H1 (cell line): ENCODE results near the gene SLC44A5. TPM values are rescaled to one million over a fixed set of nuclear protein-coding genes. Genes with fewer than 3 reads are reported as not detected.

Source experiments
- CTCF ChIA-PET: fragments of 300-600 bp; sonication (Branson Sonifier 250); formaldehyde crosslinking; loops from one replicate; lab custom pipeline; 2021; ENCODE audit not compliant: partially characterized antibody; lab: Charles Lee
- POLR2A ChIA-PET: fragments of 300-600 bp; sonication (Branson Sonifier 250); formaldehyde crosslinking; loops from one replicate; lab custom pipeline; 2021; ENCODE audit warnings: inconsistent platforms; ENCODE audit not compliant: partially characterized antibody; lab: Charles Lee
- DNase-seq, 2 experiments: peaks; one replicate each; pipeline versions ENCODE4 v3.0.0 to v3.0.0-alpha.2; 2010 to 2022; ENCODE audit warnings: low spot score in 2 of 2, low read depth in 1 of 2, mixed read lengths in 1 of 2
- FAIRE-seq: peaks from 2 replicates; lab custom pipeline; 2011; peaks lifted over from hg19 to GRCh38; lab: Jason Lieb, UNC
- H2AFZ ChIP-seq: 2 replicates; pipeline ENCODE4 v1.8.1; 2012; ENCODE audit warnings: low read length, inconsistent platforms
- H2AK5ac ChIP-seq: 2 replicates; pipeline ENCODE4 v1.6.1; 2013; ENCODE audit warnings: low read depth, low read length
- H2BK120ac ChIP-seq: replicated peaks from 2 replicates; pipeline ENCODE3; 2013; ENCODE audit warnings: low read depth, low read length, inconsistent platforms
- H2BK12ac ChIP-seq: 2 replicates; pipeline ENCODE4 v1.6.1; 2013; ENCODE audit warnings: low read depth, low read length
- H2BK15ac ChIP-seq: 2 replicates; pipeline ENCODE4 v1.6.1; 2013; ENCODE audit warnings: low read length
- H2BK20ac ChIP-seq: 2 replicates; pipeline ENCODE4 v1.6.1; 2013; ENCODE audit warnings: low read length
- H2BK5ac ChIP-seq: 2 replicates; pipeline ENCODE4 v1.6.1; 2013; ENCODE audit warnings: low read depth, low read length
- H3K14ac ChIP-seq: 2 replicates; pipeline ENCODE4 v1.6.1; 2013; ENCODE audit warnings: inconsistent platforms; ENCODE audit not compliant: insufficient read length
- H3K18ac ChIP-seq: 2 replicates; pipeline ENCODE4 v1.6.1; 2013; ENCODE audit warnings: low read length; ENCODE audit errors: extremely low read depth
- H3K23ac ChIP-seq: 2 replicates; pipeline ENCODE4 v1.6.1; 2013; ENCODE audit warnings: inconsistent platforms; ENCODE audit not compliant: insufficient read length
- H3K23me2 ChIP-seq: 2 replicates; pipeline ENCODE4 v1.6.1; 2013; ENCODE audit warnings: low read depth, low read length
- H3K27ac ChIP-seq: 2 replicates; pipeline ENCODE4 v1.6.1; 2011; ENCODE audit warnings: low read depth, low read length, inconsistent platforms
- H3K27me3 ChIP-seq, 4 experiments: replicated peaks in 1 of 4; 1 replicate in 1 of 4; 2 replicates in 3 of 4; pipeline versions ENCODE4 v1.6.1 to v1.8.1; 2011 to 2013; ENCODE audit warnings: low read length in 3 of 4, mild to moderate bottlenecking in 3 of 4, inconsistent platforms in 2 of 4, mixed read lengths in 2 of 4, moderate library complexity in 1 of 4; ENCODE audit not compliant: control insufficient read depth in 3 of 4, insufficient read depth in 3 of 4; ENCODE audit errors: extremely low read depth in 1 of 4
- H3K36me3 ChIP-seq, 4 experiments: 2 replicates each; pipeline versions ENCODE4 v1.6.1 to v1.8.1; 2011 to 2013; ENCODE audit warnings: mild to moderate bottlenecking in 4 of 4, low read length in 3 of 4, moderate library complexity in 2 of 4, control low read depth in 1 of 4, inconsistent platforms in 1 of 4; ENCODE audit not compliant: insufficient read depth in 4 of 4, control insufficient read depth in 2 of 4
- H3K4ac ChIP-seq: replicated peaks from 2 replicates; pipeline ENCODE3; 2013; ENCODE audit warnings: low read length, low read depth, mixed read lengths, inconsistent platforms; ENCODE audit not compliant: insufficient read length
- H3K4me1 ChIP-seq, 4 experiments: replicated peaks in 1 of 4; 1 replicate in 1 of 4; 2 replicates in 3 of 4; pipeline versions ENCODE4 v1.6.1 to v1.8.1; 2011 to 2013; ENCODE audit warnings: low read length in 3 of 4, inconsistent platforms in 2 of 4, mixed read lengths in 1 of 4; ENCODE audit not compliant: insufficient read depth in 4 of 4, control insufficient read depth in 3 of 4
- H3K4me2 ChIP-seq, 2 experiments: 2 replicates each; pipeline versions ENCODE4 v1.6.1 to v1.8.1; 2011 to 2013; ENCODE audit warnings: low read depth in 2 of 2, low read length in 2 of 2, control low read depth in 1 of 2, inconsistent platforms in 1 of 2, mild to moderate bottlenecking in 1 of 2; ENCODE audit not compliant: insufficient read depth in 1 of 2
- H3K4me3 ChIP-seq, 4 experiments: fragments of 200-600, 300-600 bp in 1 of 4; sonication (generic), shearing (Covaris generic), sonication (Bioruptor Twin) in 1 of 4; 2 replicates each; pipeline versions ENCODE4 v1.5.1 to v1.8.1; 2011 to 2016; ENCODE audit warnings: low read length in 4 of 4, low read depth in 3 of 4, control low read depth in 2 of 4, inconsistent platforms in 2 of 4, mild to moderate bottlenecking in 2 of 4, mixed read lengths in 1 of 4, moderate library complexity in 1 of 4; ENCODE audit not compliant: insufficient read depth in 2 of 4; ENCODE audit errors: extremely low read depth in 1 of 4
- H3K56ac ChIP-seq: replicated peaks from 2 replicates; pipeline ENCODE3; 2013; ENCODE audit warnings: low read depth, mild to moderate bottlenecking, mixed read lengths, low read length, inconsistent platforms; ENCODE audit not compliant: insufficient read length
- H3K79me1 ChIP-seq: 2 replicates; pipeline ENCODE4 v1.6.1; 2013; ENCODE audit warnings: low read depth, low read length, control low read depth
- H3K79me2 ChIP-seq, 2 experiments: 2 replicates each; pipeline versions ENCODE4 v1.6.1 to v1.8.1; 2012 to 2013; ENCODE audit warnings: low read length in 2 of 2, mild to moderate bottlenecking in 2 of 2, inconsistent platforms in 1 of 2; ENCODE audit not compliant: insufficient read depth in 2 of 2, control insufficient read depth in 1 of 2
- H3K9ac ChIP-seq, 4 experiments: replicated peaks in 1 of 4; 1 replicate in 1 of 4; 2 replicates in 3 of 4; pipeline versions ENCODE4 v1.6.1 to v1.8.1; 2011 to 2013; ENCODE audit warnings: low read depth in 3 of 4, low read length in 3 of 4, control low read depth in 2 of 4, mild to moderate bottlenecking in 2 of 4, moderate library complexity in 2 of 4, inconsistent platforms in 1 of 4; ENCODE audit errors: extremely low read depth in 1 of 4
- H3K9me3 ChIP-seq, 2 experiments: 2 replicates each; pipeline versions ENCODE4 v1.6.1 to v1.8.1; 2012 to 2013; ENCODE audit warnings: mild to moderate bottlenecking in 2 of 2, moderate library complexity in 2 of 2, control low read depth in 1 of 2, inconsistent platforms in 1 of 2, low read depth in 1 of 2, low read length in 1 of 2, mixed read lengths in 1 of 2; ENCODE audit not compliant: insufficient read depth in 2 of 2
- H4K20me1 ChIP-seq, 2 experiments: replicated peaks in 1 of 2; 2 replicates each; pipeline versions ENCODE3 to v1.8.1; 2011 to 2013; ENCODE audit warnings: inconsistent platforms in 2 of 2, low read length in 2 of 2, mild to moderate bottlenecking in 1 of 2; ENCODE audit not compliant: insufficient read depth in 2 of 2, control insufficient read depth in 1 of 2
- H4K5ac ChIP-seq: 2 replicates; pipeline ENCODE4 v1.6.1; 2013; ENCODE audit warnings: low read length, low read depth, mixed read lengths, inconsistent platforms; ENCODE audit not compliant: insufficient read length
- H4K8ac ChIP-seq: 2 replicates; pipeline ENCODE4 v1.8.0; 2013; ENCODE audit warnings: mild to moderate bottlenecking, moderate library complexity, low read length, inconsistent platforms; ENCODE audit not compliant: insufficient read depth; ENCODE audit errors: extremely low read depth
- H4K91ac ChIP-seq: replicated peaks from 2 replicates; pipeline ENCODE3; 2013; ENCODE audit warnings: low read length, mixed read lengths, inconsistent platforms; ENCODE audit not compliant: insufficient read length
- EGR1 ChIP-seq: IDR thresholded peaks from 2 replicates; pipeline ENCODE4 v1.6.1; 2011; ENCODE audit warnings: low read depth, low read length, borderline replicate concordance
- WGBS, 2 experiments: shearing (Covaris generic) in 1 of 2; methylation state at CpG; one replicate each; pipeline versions ENCODE4 v1.1.6 to v1.1.7; 2013 to 2015; ENCODE audit warnings: low lambda C conversion rate in 2 of 2, mixed read lengths in 2 of 2, inconsistent platforms in 1 of 2, low coverage in 1 of 2, missing lambda C conversion rate in 1 of 2; ENCODE audit not compliant: insufficient replicate concordance in 2 of 2, insufficient coverage in 1 of 2, insufficient read length in 1 of 2; ENCODE audit errors: extremely low coverage in 1 of 2, missing lambda C conversion rate in 1 of 2; 5-methylcytosine and 5-hydroxymethylcytosine counted together
- polyA plus RNA-seq, 7 experiments: library from polyadenylated mRNA; depleted of rRNA in 3 of 7; stranded (reverse) in 5 of 7; unstranded in 2 of 7; fragments of >200 nt in 5 of 7; fragments of 200-250 nt in 2 of 7; gene quantifications; 1 replicate in 5 of 7; 2 replicates in 1 of 7; 4 replicates in 1 of 7; pipeline versions ENCODE4 v1.2.1 to v1.2.3, GENCODE V29; 2011 to 2013; ENCODE audit warnings: missing spikeins in 2 of 7, mixed read lengths in 2 of 7
- total RNA-seq: library from RNA; stranded (reverse); fragmentation: NEBNext Ultra II Directional; extraction: Animal tissue kit (Norgen Biotek cat#: 25700); gene quantifications from 2 replicates; pipeline ENCODE4 v1.2.1, GENCODE V29; 2021
- TF ChIP-seq, protein P1 (sequence below): IDR thresholded peaks from 2 replicates; pipeline ENCODE4 v1.6.1; 2011; ENCODE audit warnings: low read length, improper control_type of control experiment

The SLC44A5 gene
- total and polyA plus RNA-seq, 2 of the 8 experiments (the other 6 are each of a cell fraction or from before 2014, with no cell fraction given), result 1.8 to 3.3 TPM

DNA sequence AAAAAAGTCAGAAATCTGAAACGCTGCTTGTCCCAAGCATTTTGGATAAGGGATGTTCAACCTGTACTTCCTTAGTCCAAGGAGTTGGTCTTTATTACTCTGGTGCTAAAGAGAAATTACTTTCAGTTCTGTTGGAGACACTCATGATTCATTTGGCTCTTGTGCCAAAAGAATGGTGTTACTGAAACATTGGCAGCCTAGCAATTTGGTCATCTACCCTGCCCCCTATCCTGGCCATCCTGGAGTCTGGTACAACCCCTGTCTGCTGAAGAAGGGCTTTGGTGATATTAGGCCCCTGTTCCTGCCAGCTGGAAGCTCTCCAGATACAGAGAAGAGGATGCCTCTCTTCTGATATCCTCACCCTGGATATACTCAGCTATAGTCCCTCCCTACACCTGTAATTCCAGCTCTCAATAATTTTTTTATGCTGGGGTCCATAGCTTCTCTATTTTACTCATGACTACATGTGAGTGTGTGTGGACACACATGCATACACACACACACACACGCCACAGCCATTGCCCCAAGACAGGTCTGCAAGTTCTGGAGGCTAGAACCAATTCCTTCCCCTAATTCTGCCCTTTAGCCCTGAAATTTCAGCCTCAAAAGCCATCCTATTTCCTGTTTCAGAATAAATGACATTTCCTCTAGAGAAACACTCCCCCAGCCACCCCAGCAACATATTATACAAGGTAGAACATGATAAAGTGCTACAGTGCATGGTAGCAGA lies 436.7 kb downstream of the SLC44A5 start:
- Histone ChIP-seq H3K4me3 (no peak overlapping the region), H3K14ac (no peak overlapping the region), H2BK5ac (no peak overlapping the region), H3K23me2 (no peaks in the 10 kb centered on the region), H3K4ac (no peak overlapping the region), H2BK20ac (no peak overlapping the region), H3K4me2 (no peak overlapping the region), H3K4me1 (no peaks in the 10 kb centered on the region), H2BK15ac (no peak overlapping the region), H3K27ac (no peak overlapping the region), H3K36me3 (no peaks in the 10 kb centered on the region), H4K8ac (no peak overlapping the region), H3K9ac (no peak overlapping the region), H3K9me3 (no peaks in the 10 kb centered on the region), H2AK5ac (no peak overlapping the region), H2BK120ac (no peak overlapping the region), H4K5ac (no peak overlapping the region), H3K23ac (no peak overlapping the region), H3K18ac (no peak overlapping the region), H4K20me1 (no peaks in the 10 kb centered on the region), H3K79me2 (no peaks in the 10 kb centered on the region), H3K79me1 (no peaks in the 10 kb centered on the region), H3K56ac (no peak overlapping the region), H4K91ac (no peak overlapping the region), H3K27me3 (no peaks in the 10 kb centered on the region), H2AFZ (no peak overlapping the region), H2BK12ac (no peak overlapping the region)
- POLR2A ChIA-PET, result no interaction called here
- DNase-seq, result no peak
- WGBS, 2 experiments, result 91% methylated on average over 2 of the region's 2 CpGs; no CpG with 5 or more reads in 1 of the 2 experiments
- TF ChIP-seq, protein P1, sequence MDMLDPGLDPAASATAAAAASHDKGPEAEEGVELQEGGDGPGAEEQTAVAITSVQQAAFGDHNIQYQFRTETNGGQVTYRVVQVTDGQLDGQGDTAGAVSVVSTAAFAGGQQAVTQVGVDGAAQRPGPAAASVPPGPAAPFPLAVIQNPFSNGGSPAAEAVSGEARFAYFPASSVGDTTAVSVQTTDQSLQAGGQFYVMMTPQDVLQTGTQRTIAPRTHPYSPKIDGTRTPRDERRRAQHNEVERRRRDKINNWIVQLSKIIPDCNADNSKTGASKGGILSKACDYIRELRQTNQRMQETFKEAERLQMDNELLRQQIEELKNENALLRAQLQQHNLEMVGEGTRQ, result no peak
- no peak for TF ChIP-seq EGR1
- CTCF ChIA-PET, result interaction anchor here (0.8 kb wide), 1 partner anchor 14 kb away, joined by 5 read pairs; no protein-coding TSS in a partner anchor
- FAIRE-seq, result no peak
